Measurements from ENCODE around the gene SSBP3.

Gene SSBP3

DNA sequence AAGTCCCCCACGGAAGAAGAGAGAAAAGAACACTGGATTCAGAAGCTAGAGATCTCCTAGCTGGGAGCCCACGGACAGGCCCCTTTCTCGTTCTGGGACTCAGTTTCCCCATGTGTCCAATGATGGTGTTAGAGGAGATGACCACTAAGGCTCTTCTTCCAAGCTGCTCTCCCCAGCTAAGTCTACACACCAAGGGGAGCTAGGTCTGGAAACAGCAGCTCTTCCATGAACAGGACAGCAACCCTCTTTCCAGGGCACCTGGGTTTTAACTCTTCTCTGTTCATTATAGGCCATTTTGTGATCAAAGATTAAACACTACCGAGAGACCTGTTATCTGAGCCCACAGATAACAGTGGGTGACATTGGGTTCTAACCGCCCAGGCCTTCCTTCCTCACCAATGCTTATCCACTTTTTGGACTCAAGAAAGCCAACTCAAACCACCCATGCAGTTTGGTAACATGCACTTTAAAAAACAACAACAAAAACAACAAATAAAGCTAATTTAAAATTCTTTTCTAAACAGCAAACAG is 120.3 kb downstream of the SSBP3 start:
- no peak for TF ChIP-seq SIN3A (IDR thresholded peaks at IDR 0.05; ENCODE audit: borderline replicate concordance, insufficient read depth, low read length)

DNA sequence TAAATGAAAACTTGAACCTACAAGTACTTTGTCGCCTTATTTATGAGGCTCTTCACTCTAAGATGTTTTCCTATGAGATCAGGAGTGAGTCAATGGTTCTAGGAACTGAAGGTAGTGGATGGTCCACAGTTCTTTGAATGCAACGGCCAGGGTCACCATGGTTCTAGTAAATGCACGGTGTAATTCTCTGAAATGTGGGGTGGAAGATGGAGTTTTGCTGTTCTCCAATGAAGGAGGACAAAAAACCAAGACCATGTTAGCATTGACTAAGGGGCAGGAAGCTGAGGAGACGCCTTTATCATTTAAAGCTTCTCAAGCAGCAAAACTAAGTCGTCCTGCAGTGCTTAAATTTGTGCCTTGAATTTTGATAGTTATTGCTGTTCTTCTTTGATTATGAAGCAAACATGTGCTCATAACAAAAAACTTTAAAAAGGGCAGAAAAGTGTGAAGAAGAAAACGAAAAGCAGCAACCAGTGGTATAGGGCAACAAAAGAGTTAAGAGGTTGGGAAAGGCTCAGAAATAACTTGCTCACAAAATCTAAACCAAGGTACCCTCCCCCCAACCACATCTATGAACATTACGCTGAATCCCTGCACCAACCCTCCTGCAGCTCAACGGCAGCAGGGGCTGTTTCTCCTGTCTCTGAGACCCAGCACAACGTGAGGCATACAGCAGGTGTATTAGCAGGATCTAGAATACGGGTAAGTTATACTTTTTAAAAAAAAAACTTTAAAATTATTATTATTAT is 121.2 kb downstream of the SSBP3 start:
- TF ChIP-seq FOXP2 (optimal IDR thresholded peaks at IDR 0.05; ENCODE audit: borderline replicate concordance, extremely low read depth, extremely low read length, insufficient read depth) (no peak), TAF1 (IDR thresholded peaks at IDR 0.05; ENCODE audit: borderline replicate concordance, insufficient read depth, low read length) (no peak)

DNA sequence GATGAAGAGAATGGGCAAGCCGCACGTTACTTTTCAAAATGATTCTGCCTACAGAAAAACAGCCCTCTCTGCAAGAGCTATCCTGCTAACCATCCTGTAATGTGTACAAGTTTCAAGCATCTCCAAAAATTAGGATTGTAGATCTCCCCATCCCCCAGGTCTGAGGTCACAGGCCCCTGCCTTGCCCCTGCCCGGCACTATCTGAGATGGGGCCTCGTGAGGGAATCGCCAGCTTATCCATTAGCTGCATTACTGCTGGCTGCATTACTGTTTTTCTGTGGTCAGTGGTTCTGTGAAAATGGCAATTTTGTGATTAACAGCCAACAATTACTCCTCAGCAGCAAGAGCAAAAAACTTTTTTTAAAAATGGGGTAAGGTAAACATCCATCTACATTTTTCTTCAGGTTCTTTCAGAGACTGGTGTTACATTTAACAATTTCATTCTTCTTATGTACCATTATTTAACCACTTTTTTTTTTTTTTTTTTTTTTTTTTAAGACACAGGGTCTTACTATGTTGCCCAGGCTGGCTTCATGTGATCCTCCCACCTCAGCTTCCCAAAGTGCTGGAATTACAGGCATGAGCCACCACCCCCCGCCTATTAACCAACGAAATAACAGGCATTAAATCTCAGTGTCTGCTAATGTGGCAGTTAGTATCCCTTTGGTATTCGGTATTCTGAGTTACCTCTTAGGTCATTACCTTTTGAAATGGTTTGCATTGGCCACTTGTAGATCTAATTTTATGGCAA is 122.4 kb downstream of the SSBP3 start:
- TF ChIP-seq, protein P1, sequence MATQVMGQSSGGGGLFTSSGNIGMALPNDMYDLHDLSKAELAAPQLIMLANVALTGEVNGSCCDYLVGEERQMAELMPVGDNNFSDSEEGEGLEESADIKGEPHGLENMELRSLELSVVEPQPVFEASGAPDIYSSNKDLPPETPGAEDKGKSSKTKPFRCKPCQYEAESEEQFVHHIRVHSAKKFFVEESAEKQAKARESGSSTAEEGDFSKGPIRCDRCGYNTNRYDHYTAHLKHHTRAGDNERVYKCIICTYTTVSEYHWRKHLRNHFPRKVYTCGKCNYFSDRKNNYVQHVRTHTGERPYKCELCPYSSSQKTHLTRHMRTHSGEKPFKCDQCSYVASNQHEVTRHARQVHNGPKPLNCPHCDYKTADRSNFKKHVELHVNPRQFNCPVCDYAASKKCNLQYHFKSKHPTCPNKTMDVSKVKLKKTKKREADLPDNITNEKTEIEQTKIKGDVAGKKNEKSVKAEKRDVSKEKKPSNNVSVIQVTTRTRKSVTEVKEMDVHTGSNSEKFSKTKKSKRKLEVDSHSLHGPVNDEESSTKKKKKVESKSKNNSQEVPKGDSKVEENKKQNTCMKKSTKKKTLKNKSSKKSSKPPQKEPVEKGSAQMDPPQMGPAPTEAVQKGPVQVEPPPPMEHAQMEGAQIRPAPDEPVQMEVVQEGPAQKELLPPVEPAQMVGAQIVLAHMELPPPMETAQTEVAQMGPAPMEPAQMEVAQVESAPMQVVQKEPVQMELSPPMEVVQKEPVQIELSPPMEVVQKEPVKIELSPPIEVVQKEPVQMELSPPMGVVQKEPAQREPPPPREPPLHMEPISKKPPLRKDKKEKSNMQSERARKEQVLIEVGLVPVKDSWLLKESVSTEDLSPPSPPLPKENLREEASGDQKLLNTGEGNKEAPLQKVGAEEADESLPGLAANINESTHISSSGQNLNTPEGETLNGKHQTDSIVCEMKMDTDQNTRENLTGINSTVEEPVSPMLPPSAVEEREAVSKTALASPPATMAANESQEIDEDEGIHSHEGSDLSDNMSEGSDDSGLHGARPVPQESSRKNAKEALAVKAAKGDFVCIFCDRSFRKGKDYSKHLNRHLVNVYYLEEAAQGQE (IDR thresholded peaks at IDR 0.05; ENCODE audit: insufficient read depth in 1 of 2, low read depth in 2 of 2, low read length in 2 of 2) = no peak
- TF ChIP-seq FOXP2 (optimal IDR thresholded peaks at IDR 0.05; ENCODE audit: borderline replicate concordance, extremely low read depth, extremely low read length, insufficient read depth) (no peak), TAF1 (IDR thresholded peaks at IDR 0.05; ENCODE audit: borderline replicate concordance, insufficient read depth, low read length) (no peak), SIN3A (IDR thresholded peaks at IDR 0.05; ENCODE audit: borderline replicate concordance, insufficient read depth, low read length) (no peak), POLR2AphosphoS5 (IDR thresholded peaks at IDR 0.05; ENCODE audit: low read depth, low read length) (no peak)

DNA sequence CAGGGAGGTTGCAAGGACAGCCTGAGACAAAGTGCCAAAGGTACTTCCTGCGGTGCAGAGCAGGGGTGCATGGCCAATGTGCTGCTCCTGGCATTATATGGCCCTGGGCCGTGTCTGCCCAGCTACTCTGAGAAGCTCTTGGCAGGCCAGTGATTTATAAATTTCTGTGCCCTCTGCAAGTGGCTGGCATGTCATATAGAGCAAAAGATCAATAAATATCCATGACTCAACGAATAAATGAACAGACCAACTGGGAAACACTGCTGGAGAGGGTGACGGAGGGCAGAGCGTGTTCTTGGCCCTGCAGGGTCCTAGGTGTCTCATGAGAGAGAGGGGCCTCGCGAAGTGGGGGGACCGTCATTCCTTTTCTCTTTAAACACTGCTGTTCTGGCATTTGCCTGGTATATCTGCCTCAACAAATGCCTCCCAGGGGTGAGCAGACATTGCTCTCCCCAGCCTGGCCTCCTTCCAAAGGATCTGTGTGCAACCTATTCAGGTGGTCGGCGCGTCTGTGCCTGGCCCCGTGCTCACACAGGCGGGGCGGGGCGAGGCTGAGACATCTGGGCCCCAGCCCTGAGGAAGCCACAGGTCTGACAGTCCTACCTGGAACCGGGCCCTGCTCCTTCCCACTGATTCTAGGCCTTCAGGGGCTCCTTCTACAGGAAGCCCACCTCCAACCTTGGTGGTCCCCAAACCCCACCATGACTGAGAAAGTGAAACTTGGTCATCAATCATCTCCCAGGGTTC is 123.9 kb downstream of the SSBP3 start:
- TF ChIP-seq, protein P1 (IDR thresholded peaks at IDR 0.05; ENCODE audit: insufficient read depth in 1 of 2, low read depth in 2 of 2, low read length in 2 of 2) = no peak
- no peak for TF ChIP-seq FOXP2 (optimal IDR thresholded peaks at IDR 0.05; ENCODE audit: borderline replicate concordance, extremely low read depth, extremely low read length, insufficient read depth)

DNA sequence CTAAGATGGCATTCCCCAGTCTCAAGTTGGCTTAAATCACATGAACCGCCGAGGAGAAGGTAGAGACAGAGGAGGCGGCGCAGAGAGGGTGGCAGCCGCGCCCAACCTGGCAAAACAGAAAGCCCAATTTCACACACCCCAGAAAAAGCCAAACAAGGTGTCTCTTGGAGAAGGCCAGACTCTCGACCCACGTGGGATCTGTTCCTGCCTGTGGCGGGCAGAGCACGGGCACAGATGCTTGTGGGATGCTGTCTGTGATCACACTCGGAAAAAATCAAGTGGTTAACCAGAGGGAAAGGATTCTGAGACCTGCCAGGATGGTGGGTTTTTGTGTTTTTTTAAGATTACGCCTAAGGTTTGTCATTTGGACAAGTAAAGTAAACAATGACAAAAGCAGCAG is 125.5 kb downstream of the SSBP3 start:
- TF ChIP-seq FOXP2 (optimal IDR thresholded peaks at IDR 0.05; ENCODE audit: borderline replicate concordance, extremely low read depth, extremely low read length, insufficient read depth) = no peak
- TF ChIP-seq POLR2AphosphoS5 (IDR thresholded peaks at IDR 0.05; ENCODE audit: low read depth, low read length) = no peak
- TF ChIP-seq TAF1 (IDR thresholded peaks at IDR 0.05; ENCODE audit: borderline replicate concordance, insufficient read depth, low read length) = no peak
- TF ChIP-seq, protein P1 (IDR thresholded peaks at IDR 0.05; ENCODE audit: insufficient read depth in 1 of 2, low read depth in 2 of 2, low read length in 2 of 2) = no peak
- no peak for TF ChIP-seq SIN3A (IDR thresholded peaks at IDR 0.05; ENCODE audit: borderline replicate concordance, insufficient read depth, low read length)

DNA sequence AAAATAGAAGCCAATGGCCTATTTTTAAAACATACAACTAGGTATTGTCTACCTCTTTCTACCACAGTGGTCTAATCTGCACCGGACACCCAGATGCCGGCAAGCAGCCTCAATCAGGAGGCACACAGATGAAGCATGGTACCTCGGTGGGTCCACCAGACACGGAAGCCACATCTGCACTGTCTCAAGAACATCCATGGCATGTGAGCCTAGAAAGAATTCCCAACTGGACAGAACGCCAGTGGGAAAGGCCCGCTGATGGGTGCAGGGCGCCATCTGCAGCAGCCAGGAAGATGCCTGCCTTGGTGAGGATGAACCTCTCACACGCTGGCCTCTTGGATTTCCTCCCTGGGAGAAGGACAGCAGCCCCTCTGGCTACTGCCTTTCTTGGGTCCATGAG is 126.7 kb downstream of the SSBP3 start:
- TF ChIP-seq TAF1 (IDR thresholded peaks at IDR 0.05; ENCODE audit: borderline replicate concordance, insufficient read depth, low read length) (no peak), POLR2AphosphoS5 (IDR thresholded peaks at IDR 0.05; ENCODE audit: low read depth, low read length) (no peak), SIN3A (IDR thresholded peaks at IDR 0.05; ENCODE audit: borderline replicate concordance, insufficient read depth, low read length) (no peak), FOXP2 (optimal IDR thresholded peaks at IDR 0.05; ENCODE audit: borderline replicate concordance, extremely low read depth, extremely low read length, insufficient read depth) (no peak)
- TF ChIP-seq, protein P1 (IDR thresholded peaks at IDR 0.05; ENCODE audit: insufficient read depth in 1 of 2, low read depth in 2 of 2, low read length in 2 of 2) = no peak

All from PFSK-1 (cell line).